C4-2B (cell line): Measurements from ENCODE around the gene CTNNA3.

Experiments
- H3K27ac ChIP-seq: fragments of 450-650 bp; 2 replicates; pipeline ENCODE4 v1.5.1; 2017
- CTCF ChIP-seq: fragments of 450-650 bp; conservative IDR thresholded peaks from 2 replicates; pipeline ENCODE4 v1.5.1; 2017; ENCODE audit warnings: mild to moderate bottlenecking
- ZFX ChIP-seq: fragments of 450-650 bp; IDR thresholded peaks from 2 replicates; pipeline ENCODE4 v1.6.1; 2017

The CTNNA3 gene

GRCh38 chr10:66880292-66880691, 815.7 kb downstream of the CTNNA3 start:
- no peak overlapping the region for H3K27ac ChIP-seq
- TF ChIP-seq ZFX (no peak), CTCF (no peak)

GRCh38 chr10:66877361-66877760, 818.6 kb downstream of the CTNNA3 start:
- TF ChIP-seq ZFX (no peak), CTCF (no peak)
- H3K27ac ChIP-seq = no peak overlapping the region

- H3K27ac ChIP-seq = no peak overlapping the region
- TF ChIP-seq CTCF (no peak), ZFX (no peak)
These were observed 826.4 kb downstream of the CTNNA3 start for GRCh38 chr10:66869635-66870034.

DNA sequence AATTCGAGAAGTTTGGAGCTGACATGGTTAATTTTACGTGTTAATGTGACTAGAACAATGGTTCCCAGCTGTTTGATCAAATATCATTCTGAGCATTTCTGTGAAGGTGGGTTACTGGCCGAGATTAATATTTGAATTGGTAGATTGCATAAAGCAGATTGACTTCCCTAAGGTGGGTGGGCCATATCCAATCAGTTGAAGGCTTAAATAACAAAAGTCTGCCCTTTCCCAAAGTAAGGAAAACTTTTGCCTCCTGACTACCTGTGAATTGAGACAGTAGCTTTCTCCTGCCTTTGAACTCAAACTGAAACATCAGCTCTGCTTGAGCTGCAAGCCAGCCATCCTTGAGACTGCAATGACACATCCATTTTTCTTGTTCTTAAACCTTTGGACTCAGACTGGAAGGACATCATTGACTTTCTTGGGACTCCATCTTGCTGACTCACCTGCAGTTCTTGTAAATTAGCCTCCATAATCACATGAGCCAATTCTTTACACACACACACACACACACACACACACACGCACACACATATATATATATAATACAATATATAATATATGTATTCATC, 833.2 kb downstream of the CTNNA3 start:
- no peak overlapping the region for H3K27ac ChIP-seq
- TF ChIP-seq CTCF (no peak), ZFX (no peak)

GRCh38 chr10:66860376-66860945, 835.5 kb downstream of the CTNNA3 start:
- H3K27ac ChIP-seq = no peak overlapping the region
- TF ChIP-seq CTCF = no peak

- H3K27ac ChIP-seq = no peak overlapping the region
- TF ChIP-seq CTCF (no peak), ZFX (no peak)
These were observed 843.2 kb downstream of the CTNNA3 start for GRCh38 chr10:66852811-66853210.

- TF ChIP-seq CTCF (no peak), ZFX (no peak)
- no peak overlapping the region for H3K27ac ChIP-seq
These were observed 847.1 kb downstream of the CTNNA3 start for GRCh38 chr10:66848856-66849255.
